OCI-LY1 (cell line): ENCODE results near the gene TMTC4.

ENCODE experiments used
- CTCF ChIP-seq: fragments of 200-600 bp; sonication (generic), shearing (Covaris generic); IDR thresholded peaks from 2 replicates; pipeline ENCODE4 v1.5.1; 2017; ENCODE audit warnings: mild to moderate bottlenecking, antibody characterized with exemption, low read length, moderate library complexity, mixed read lengths
- EZH2 ChIP-seq: fragments of 200-600 bp; sonication (generic), shearing (Covaris generic); IDR thresholded peaks from 2 replicates; pipeline ENCODE4 v1.8.0; 2017; ENCODE audit warnings: borderline replicate concordance, mixed run types, mild to moderate bottlenecking, antibody characterized with exemption, low read length, moderate library complexity, mixed read lengths

GRCh38 chr13:100584896-100585295 lies 89.7 kb downstream of the TMTC4 start:
- TF ChIP-seq CTCF (no peak), EZH2 (no peak)
